OCI-LY7 (cell line): ENCODE results near the gene ATP2A3.

ENCODE experiments used
- EZH2phosphoT487 ChIP-seq: fragments of 200-600 bp; sonication (generic); IDR thresholded peaks from 2 replicates; pipeline ENCODE4 v1.6.1; 2018; ENCODE audit warnings: low read depth, borderline replicate concordance, mild to moderate bottlenecking, mixed run types, antibody characterized with exemption, low read length, moderate library complexity, mixed read lengths
- TF ChIP-seq, protein P1 (sequence below): fragments of 200-600 bp; sonication (generic); conservative IDR thresholded peaks from 2 replicates; pipeline ENCODE4 v1.5.1; 2014; ENCODE audit warnings: mild to moderate bottlenecking, antibody characterized with exemption, low read length, moderate library complexity, mixed read lengths

DNA sequence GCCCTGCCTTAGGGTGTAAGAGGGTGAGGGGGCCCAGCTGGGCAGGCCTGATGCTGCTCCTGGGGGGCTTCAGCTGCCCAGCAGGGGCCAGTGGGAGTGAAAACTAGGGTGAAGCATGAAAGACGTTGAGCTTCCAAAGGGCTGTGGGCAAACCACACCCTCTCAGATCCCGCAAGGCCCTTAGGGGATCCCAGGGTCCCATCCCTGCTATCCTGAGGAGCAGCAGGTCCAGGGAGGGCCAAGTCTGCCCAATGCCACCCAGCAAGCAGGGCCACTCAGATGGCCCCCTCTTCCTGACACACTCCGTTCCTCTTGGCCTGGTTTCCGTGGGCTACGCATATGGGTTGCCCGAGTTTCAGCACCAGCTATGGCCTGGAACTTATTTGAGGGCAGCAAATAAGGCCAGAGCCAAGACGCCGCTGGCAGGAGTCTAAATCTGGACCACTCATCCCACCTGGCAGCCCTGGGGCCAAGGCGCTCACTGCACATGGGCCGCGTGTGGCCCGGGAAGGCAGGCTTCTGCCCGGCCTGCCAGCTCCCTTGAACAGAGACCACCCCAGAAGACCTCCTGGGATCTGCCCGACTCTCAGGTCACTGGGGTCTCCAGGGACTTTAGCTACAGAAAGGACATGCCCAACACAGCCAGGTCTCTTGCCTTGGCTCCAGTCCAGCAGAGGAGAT, 4.2 kb downstream of the ATP2A3 start:
- TF ChIP-seq, protein P1, sequence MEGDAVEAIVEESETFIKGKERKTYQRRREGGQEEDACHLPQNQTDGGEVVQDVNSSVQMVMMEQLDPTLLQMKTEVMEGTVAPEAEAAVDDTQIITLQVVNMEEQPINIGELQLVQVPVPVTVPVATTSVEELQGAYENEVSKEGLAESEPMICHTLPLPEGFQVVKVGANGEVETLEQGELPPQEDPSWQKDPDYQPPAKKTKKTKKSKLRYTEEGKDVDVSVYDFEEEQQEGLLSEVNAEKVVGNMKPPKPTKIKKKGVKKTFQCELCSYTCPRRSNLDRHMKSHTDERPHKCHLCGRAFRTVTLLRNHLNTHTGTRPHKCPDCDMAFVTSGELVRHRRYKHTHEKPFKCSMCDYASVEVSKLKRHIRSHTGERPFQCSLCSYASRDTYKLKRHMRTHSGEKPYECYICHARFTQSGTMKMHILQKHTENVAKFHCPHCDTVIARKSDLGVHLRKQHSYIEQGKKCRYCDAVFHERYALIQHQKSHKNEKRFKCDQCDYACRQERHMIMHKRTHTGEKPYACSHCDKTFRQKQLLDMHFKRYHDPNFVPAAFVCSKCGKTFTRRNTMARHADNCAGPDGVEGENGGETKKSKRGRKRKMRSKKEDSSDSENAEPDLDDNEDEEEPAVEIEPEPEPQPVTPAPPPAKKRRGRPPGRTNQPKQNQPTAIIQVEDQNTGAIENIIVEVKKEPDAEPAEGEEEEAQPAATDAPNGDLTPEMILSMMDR, result no peak
- no peak for TF ChIP-seq EZH2phosphoT487
